Measurements from ENCODE around the gene GPR25.

DNA sequence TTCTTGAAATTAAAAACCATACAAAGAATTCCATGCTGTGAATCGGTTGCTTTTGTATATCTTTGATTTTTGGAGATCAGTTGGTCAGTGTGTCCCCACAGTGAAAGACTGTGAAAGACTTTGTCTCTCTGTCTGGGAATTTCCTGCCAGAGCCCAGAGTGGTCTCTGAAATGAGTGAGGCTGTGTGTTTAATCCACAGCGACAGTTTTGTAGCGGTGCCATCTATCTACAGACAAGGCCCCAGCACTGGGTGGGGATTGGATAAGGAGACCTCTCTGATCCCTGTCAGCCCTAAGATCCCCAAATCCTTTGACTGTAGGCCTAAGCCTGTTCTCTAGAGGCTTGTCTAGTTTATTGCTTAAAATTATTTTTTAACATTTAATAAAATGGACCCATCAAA is 10.3 kb downstream of the GPR25 start:
- TF ChIP-seq, protein P1, sequence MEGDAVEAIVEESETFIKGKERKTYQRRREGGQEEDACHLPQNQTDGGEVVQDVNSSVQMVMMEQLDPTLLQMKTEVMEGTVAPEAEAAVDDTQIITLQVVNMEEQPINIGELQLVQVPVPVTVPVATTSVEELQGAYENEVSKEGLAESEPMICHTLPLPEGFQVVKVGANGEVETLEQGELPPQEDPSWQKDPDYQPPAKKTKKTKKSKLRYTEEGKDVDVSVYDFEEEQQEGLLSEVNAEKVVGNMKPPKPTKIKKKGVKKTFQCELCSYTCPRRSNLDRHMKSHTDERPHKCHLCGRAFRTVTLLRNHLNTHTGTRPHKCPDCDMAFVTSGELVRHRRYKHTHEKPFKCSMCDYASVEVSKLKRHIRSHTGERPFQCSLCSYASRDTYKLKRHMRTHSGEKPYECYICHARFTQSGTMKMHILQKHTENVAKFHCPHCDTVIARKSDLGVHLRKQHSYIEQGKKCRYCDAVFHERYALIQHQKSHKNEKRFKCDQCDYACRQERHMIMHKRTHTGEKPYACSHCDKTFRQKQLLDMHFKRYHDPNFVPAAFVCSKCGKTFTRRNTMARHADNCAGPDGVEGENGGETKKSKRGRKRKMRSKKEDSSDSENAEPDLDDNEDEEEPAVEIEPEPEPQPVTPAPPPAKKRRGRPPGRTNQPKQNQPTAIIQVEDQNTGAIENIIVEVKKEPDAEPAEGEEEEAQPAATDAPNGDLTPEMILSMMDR (optimal IDR thresholded peaks at IDR 0.05 in 1 of 3, IDR thresholded peaks at IDR 0.05 in 1 of 3, conservative IDR thresholded peaks at IDR 0.05 in 1 of 3; ENCODE audit: extremely low read depth in 1 of 3, insufficient read depth in 2 of 3, low read length in 3 of 3): no peak
- TF ChIP-seq EZH2 (IDR thresholded peaks at IDR 0.05; ENCODE audit: low read length): no peak

All from keratinocyte (primary cell).